HG03565 (cell line): ENCODE results near the gene CD180.

ENCODE experiments used
- ATAC-seq: cut with Tn5 transposase; IDR thresholded peaks from one replicate; pipeline ENCODE4 v1.9.1; 2021; ENCODE audit warnings: mild to moderate bottlenecking, moderate library complexity; ENCODE audit not compliant: unreplicated experiment

CD180 gene

DNA sequence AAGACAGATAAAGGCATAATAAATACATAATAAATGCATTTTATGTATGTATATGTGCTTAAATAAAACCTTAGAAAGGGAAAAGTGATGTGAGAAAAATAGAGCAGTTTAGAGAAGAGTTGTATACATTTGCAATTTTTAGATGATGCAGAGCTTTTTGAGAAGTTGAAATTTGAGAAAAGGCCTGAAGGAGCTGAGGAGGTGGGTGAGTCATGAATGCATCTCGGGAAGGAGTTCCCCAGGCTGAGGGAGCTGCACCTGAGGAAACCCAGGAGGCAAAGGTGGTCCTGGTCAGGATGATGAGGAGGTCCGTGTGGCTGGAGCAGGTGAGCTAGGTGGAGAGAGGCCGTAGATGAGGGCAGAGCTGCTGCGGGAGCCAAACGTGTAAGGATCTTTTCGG is 17.4 kb upstream of the CD180 start:
- ATAC-seq: no peak

- no peak for ATAC-seq
These were observed 15.3 kb upstream of the CD180 start for GRCh38 chr5:67211926-67212325.

- peak; percentile 23 for ATAC-seq
These were observed 12.7 kb upstream of the CD180 start for GRCh38 chr5:67209141-67209771.

DNA sequence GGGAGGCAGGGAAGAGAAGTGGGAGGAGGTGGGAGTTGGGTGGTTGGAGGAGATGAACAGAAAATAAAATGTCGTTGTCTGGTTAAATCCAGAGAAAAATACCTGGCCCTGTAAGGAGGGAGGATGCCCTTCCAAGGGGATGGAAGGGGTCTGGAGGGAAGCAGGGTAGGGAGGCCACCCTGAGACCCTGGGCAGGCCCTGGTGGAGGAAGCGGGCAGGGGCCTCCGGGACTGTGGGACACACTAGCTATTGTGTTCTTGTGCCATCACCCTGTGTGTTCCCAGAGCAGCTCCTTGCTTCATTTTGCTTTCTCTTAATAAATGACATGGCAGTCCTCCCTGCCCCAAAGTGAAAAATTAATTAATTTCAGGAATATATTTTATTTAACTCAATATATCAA is 11.8 kb upstream of the CD180 start:
- no peak for ATAC-seq

DNA sequence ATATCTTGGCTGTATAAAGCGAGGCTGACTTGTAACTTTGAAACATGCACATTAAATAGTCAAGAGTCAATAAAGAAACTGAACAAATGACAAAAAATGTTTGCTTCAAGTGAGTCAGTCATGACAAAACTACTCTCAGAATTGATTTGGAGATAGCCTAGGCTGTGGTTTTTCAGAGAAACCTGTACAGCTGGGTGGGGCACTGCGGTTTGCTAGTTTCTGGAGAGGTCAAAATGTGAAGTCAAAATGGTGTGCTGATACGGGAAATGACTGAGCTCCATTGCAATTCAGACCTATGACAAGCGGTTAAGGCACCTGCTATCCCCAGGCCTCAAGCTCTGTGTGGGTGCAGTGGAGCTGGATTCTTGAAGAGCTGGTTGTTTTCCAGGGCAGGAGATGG is 10.3 kb upstream of the CD180 start:
- ATAC-seq: peak; percentile 80

GRCh38 chr5:67206461-67206860 is 9.9 kb upstream of the CD180 start:
- peak; percentile 13 for ATAC-seq

DNA sequence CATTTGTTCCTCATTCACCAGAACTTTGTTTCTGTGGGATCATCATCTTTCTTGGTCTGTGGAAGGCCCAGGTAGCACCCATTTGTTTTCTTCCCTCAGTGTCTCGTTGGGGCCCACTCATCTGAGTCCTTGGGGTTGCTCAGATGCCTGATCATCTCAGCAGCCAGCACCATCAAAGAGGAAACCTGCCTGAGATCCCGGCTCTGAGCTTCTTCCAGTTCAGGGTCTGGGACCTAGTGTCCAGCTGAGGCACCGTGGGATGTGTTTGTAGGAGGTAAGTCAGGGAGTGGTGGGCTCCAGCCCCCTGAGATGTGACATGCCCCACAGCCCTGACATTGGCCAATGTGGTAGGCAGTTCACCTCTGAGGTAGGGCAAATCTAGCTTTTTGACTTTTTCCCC is 9.4 kb upstream of the CD180 start:
- no peak for ATAC-seq

GRCh38 chr5:67204821-67205220 is 8.2 kb upstream of the CD180 start:
- ATAC-seq: no peak

DNA sequence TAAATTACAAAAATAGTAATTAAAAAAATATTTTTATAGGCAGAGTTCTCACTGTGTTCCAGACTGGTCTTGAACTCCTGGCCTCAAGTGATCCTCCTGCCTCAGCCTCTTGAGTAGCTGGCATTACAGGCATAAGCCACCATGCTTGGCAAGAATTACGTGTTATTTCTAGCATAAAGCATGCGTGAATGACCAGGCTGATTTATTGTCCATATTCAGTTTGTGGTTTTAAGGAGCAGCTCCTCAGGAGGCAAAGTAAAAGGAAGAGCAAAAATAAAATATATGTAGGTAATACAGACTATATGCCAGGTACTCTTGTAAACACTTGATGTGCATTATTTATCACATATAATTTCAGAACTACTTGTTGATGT is 7.1 kb upstream of the CD180 start:
- ATAC-seq: no peak

DNA sequence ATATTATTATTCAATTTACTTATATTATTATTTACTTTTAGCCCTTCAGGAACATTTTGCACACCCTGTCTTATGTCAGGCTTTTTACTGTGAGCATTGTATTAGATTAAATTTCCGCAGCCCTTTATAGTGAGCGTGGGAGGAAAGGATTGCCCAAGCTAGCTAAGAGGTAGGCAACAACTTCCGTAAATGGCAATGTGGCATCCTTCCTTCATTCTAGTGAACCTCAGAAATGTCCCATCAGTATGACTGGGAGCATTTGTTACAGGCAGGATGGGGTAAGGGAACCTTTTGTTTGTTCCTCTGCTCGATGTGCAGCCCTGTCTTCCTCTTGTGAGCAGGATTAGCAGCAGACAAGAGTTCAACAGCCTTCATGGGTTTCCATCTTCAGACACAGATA is 6.2 kb upstream of the CD180 start:
- ATAC-seq: no peak

- ATAC-seq: no peak
These were observed 5.4 kb upstream of the CD180 start for GRCh38 chr5:67201897-67202549.

- ATAC-seq: no peak
These were observed 4.4 kb upstream of the CD180 start for GRCh38 chr5:67200809-67201562.

DNA sequence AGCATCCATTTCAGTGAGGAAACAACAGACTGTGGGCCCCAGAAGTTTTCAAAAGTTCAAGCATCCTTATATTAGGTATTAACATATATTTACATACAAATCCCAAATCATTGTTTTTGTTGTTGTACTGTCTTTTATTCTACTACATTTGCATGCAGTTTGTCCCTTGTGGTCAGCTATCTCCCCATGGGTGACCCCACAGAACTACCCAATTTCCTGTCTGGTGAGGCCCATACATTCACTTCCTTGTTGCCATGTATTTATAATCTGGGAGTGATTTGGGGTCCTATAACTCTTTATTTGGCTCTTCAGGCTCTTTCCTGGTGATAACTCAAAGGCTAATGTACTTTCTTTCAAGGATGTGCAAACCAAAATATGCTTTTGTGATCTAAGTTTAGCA is 3.3 kb upstream of the CD180 start:
- no peak for ATAC-seq

- no peak for ATAC-seq
These were observed 2.3 kb upstream of the CD180 start for GRCh38 chr5:67198917-67199316.

GRCh38 chr5:67197536-67197935 is 937 bp upstream of the CD180 start:
- ATAC-seq: no peak

- ATAC-seq: no peak
These were observed 958 bp downstream of the CD180 start for GRCh38 chr5:67195406-67196275.

- no peak for ATAC-seq
These were observed 2.4 kb downstream of the CD180 start for GRCh38 chr5:67194166-67194565.

GRCh38 chr5:67193439-67193807 is 3.2 kb downstream of the CD180 start:
- ATAC-seq: no peak

DNA sequence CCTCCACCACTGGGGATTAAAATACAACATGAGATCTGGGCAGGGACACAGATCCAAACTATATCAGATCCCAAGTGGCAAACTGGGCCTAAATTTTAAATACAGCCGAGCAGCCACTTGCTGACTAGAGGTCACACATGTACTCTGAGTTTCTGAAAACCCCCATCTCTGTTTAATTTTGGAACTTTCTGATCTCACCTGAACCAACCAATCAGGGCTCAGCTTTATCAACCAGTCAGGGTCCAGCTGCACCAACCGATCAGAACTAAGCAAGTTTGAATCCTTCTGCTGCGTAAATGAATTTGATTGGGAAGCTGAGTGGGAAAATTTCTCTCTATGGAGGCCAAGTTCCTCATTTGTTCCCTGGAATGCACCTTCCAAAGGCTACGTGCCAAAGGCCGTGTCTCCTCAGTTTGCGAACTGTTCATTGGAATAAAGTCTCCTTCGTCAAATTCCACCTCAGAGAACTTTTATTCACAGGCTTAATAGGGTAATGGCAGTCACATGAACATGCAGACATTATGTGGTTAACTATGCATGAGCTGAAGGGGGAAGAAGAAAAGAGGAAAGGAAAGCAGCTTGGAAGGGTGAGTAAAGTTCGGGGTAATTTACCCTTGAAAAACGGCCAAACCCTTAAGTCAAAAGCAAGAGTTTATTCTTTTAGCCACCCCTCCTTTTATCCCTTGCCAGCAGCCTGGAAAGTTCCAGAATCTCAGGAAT is 3.7 kb downstream of the CD180 start:
- no peak for ATAC-seq

DNA sequence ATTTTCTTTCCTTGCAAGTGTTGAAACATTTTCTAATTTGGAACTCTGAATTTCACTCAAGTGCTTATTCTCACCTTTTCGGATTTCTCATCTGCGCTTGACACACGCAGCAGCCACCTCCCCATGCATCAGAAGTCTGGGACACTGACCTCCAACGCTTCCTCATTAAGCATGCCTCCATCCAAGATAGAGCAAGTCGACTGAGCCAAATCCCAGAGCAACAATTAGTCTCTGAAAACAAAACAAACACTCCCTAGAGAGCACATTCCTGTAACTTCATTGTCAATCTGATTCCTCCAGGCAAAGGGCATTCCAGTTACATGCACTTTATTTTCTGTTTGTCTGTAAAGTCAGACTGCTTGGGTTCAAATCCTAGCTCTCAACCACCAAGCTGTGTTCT is 5.7 kb downstream of the CD180 start:
- no peak for ATAC-seq

- no peak for ATAC-seq
These were observed 6.2 kb downstream of the CD180 start for GRCh38 chr5:67190410-67190809.
